Lung (tissue), 12 donors: Measurements from ENCODE around the gene HPS6. TPM values are rescaled to one million over a fixed set of nuclear protein-coding genes. Genes with fewer than 3 reads are reported as not detected.
"Not testable (repeated sequence)": the region's sequence is repeated elsewhere in the genome, so short reads cannot be mapped to it uniquely, and the experiment has no call there.

Source experiments
- ATAC-seq: fragments of 200-7000 bp; cut with Tn5 transposase; one replicate; pipeline ENCODE4 v1.9.1; 2020; ENCODE audit warnings: moderate number of reproducible peaks; ENCODE audit not compliant: insufficient read depth, low FRiP score
- DNase-seq, 3 donors: peaks; one replicate each; pipeline ENCODE4 v3.0.0-alpha.2; 2013 to 2017
- H3K27ac ChIP-seq, 2 donors: one replicate each; pipeline ENCODE4 v1.5.1; 2013; ENCODE audit warnings: mild to moderate bottlenecking in 2 of 2, moderate library complexity in 2 of 2, control low read depth in 1 of 2, inconsistent platforms in 1 of 2, low read depth in 1 of 2, low read length in 1 of 2
- H3K27me3 ChIP-seq, 3 donors: one replicate each; pipeline ENCODE4 v1.5.1; 2013; ENCODE audit warnings: low read length in 2 of 3; ENCODE audit not compliant: control insufficient read depth in 3 of 3, insufficient read depth in 3 of 3
- H3K36me3 ChIP-seq, 4 donors: one replicate each; pipeline ENCODE4 v1.5.1; 2013; ENCODE audit warnings: low read length in 4 of 4, mild to moderate bottlenecking in 1 of 4, moderate library complexity in 1 of 4; ENCODE audit not compliant: control insufficient read depth in 4 of 4, insufficient read depth in 4 of 4
- H3K4me1 ChIP-seq, 5 donors: one replicate each; pipeline ENCODE4 v1.5.1; 2013; ENCODE audit warnings: low read length in 5 of 5, mild to moderate bottlenecking in 2 of 5, moderate library complexity in 1 of 5; ENCODE audit not compliant: control insufficient read depth in 5 of 5, insufficient read depth in 5 of 5
- H3K4me3 ChIP-seq: one replicate; pipeline ENCODE4 v1.5.1; 2013; ENCODE audit warnings: mild to moderate bottlenecking, control low read depth, moderate library complexity
- H3K9ac ChIP-seq, 2 donors: one replicate each; pipeline ENCODE4 v1.5.1; 2013; ENCODE audit warnings: low read length in 2 of 2, control low read depth in 1 of 2; ENCODE audit not compliant: insufficient read depth in 1 of 2
- H3K9me3 ChIP-seq, 4 donors: one replicate each; pipeline ENCODE4 v1.5.1; 2013; ENCODE audit warnings: low read length in 3 of 4, mild to moderate bottlenecking in 1 of 4, moderate library complexity in 1 of 4; ENCODE audit not compliant: control insufficient read depth in 4 of 4, insufficient read depth in 3 of 4
- WGBS, 2 donors: extraction: QIAGEN DNeasy Blood & Tissue Kit; methylation state at CpG; one replicate each; pipeline ENCODE4 v1.1.7; 2013; 5-methylcytosine and 5-hydroxymethylcytosine counted together
- polyA plus RNA-seq, 2 donors: library from polyadenylated mRNA; stranded (reverse); fragments of 200-250 nt; gene quantifications; one replicate each; pipeline ENCODE4 v1.2.1, GENCODE V29; 2013
- total RNA-seq, 2 donors: library from RNA; depleted of rRNA in 1 of 2; stranded (reverse); fragments of >200 nt in 1 of 2; gene quantifications; one replicate each; pipeline ENCODE4 v1.2.1, GENCODE V29; 2014 to 2021
- TF ChIP-seq, protein P1 (sequence below): IDR thresholded peaks from 2 replicates; pipeline ENCODE4 v1.5.1; 2012; ENCODE audit warnings: mild to moderate bottlenecking; ENCODE audit errors: control extremely low read depth, extremely low read depth
- donor health status: control.
- donor health status: control.
- donor health status: Bipolar disorder and iron deficiency.
- donor health status: healthy.
- donor health status: DM: yes; HTN: yes; CAD: no.

Gene HPS6
- total and polyA plus RNA-seq, 4 donors: 10.8 to 28.2 (median 16.3) TPM

DNA sequence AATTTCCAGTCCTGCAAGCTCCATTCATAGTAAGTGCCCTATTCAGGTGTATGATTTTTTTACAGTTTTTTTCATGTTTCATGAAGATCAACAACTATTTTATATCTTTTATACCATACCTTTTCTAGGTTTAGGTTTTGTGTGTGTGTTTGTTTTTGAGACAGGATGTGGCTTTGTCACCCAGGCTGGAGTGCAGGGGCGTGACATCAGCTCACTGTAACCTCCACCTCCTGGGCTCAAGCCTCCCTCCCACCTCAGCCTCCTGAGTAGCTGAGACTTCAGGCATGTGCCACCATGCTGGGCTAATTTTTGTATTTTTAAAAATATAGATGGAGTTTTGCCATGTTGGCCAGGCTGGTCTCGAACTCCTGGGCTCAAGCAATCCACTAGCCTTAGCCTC is 44.2 kb upstream of the HPS6 start:
- 92% methylated on average over 2 of the region's 2 CpGs for WGBS, 2 donors
- H3K36me3 ChIP-seq: peaks cover 8 to 26% (median 19%) of the 10 kb centered on the region in 4 donors

DNA sequence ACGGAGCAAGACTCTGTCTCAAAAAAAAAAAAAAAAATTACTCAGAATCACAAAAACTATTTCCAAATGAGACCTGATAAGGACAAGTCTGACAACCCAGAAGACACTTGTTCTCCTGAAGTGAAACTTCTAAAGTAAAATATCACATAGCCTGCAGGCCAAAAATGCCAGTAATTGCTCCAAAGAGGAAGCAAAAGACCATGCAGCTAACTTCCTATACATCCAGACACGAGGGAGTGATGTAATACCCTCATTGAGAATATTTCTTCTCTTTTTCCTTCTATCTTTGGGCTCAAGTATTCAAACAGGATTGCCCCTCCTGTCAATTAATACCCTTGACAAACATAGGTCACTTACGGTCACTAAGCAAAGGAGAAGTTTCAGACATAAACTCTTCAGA is 40.4 kb upstream of the HPS6 start:
- DNase-seq: no peak
- no peak overlapping the region for H3K27ac ChIP-seq
- TF ChIP-seq, protein P1, sequence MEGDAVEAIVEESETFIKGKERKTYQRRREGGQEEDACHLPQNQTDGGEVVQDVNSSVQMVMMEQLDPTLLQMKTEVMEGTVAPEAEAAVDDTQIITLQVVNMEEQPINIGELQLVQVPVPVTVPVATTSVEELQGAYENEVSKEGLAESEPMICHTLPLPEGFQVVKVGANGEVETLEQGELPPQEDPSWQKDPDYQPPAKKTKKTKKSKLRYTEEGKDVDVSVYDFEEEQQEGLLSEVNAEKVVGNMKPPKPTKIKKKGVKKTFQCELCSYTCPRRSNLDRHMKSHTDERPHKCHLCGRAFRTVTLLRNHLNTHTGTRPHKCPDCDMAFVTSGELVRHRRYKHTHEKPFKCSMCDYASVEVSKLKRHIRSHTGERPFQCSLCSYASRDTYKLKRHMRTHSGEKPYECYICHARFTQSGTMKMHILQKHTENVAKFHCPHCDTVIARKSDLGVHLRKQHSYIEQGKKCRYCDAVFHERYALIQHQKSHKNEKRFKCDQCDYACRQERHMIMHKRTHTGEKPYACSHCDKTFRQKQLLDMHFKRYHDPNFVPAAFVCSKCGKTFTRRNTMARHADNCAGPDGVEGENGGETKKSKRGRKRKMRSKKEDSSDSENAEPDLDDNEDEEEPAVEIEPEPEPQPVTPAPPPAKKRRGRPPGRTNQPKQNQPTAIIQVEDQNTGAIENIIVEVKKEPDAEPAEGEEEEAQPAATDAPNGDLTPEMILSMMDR: no peak
- H3K4me3 ChIP-seq: no peak overlapping the region
- 43 to 62% methylated on average over 3 of the region's 3 CpGs for WGBS, 2 donors
- peaks cover 17 to 29% (median 23%) of the 10 kb centered on the region in 4 donors for H3K36me3 ChIP-seq
- no peaks in the 10 kb centered on the region for H3K4me1 ChIP-seq
- ATAC-seq: no peak
- H3K9me3 ChIP-seq: no peaks in the 10 kb centered on the region
- no peak overlapping the region for H3K9ac ChIP-seq
- H3K27me3 ChIP-seq: no peaks in the 10 kb centered on the region

More for the DNA sequence above, 44.2 kb upstream of the HPS6 start:
- H3K27me3 ChIP-seq: no peaks in the 10 kb centered on the region
- no peak overlapping the region for H3K9ac ChIP-seq
- H3K4me1 ChIP-seq: no peaks in the 10 kb centered on the region
- no peak overlapping the region for H3K4me3 ChIP-seq
- no peak overlapping the region for H3K27ac ChIP-seq
- no peaks in the 10 kb centered on the region for H3K9me3 ChIP-seq
- TF ChIP-seq, protein P1: no peak
- no peak for DNase-seq
- ATAC-seq: no peak

DNA sequence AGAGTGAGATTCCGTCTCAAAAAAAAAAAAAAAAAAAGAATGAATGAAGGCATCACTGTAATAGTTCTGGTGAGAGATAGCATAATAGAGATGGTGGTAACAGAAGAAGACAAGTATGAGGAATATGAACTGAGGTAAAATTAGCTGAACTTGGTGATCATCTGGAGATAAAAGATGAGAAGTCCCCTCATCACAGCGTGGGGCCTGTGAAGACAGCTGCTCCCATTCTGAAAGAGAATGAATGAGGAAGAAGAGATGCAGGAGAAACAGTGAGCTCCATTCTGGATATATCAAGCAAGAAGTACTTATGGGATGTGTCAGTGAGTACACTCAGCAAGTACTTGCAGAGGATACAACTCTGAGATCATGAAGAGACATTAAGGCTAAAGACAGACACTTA is 37.9 kb upstream of the HPS6 start:
- peaks cover 19 to 32% (median 23%) of the 10 kb centered on the region in 4 donors for H3K36me3 ChIP-seq
- DNase-seq (no peak), ATAC-seq (no peak)
- no peak overlapping the region for H3K27ac ChIP-seq
- H3K9ac ChIP-seq: no peak overlapping the region
- H3K4me1 ChIP-seq: no peaks in the 10 kb centered on the region
- no peaks in the 10 kb centered on the region for H3K9me3 ChIP-seq
- TF ChIP-seq, protein P1: no peak
- H3K4me3 ChIP-seq: no peak overlapping the region
- H3K27me3 ChIP-seq: no peaks in the 10 kb centered on the region
- WGBS, 2 donors: 98% methylated on average over 2 of the region's 2 CpGs

DNA sequence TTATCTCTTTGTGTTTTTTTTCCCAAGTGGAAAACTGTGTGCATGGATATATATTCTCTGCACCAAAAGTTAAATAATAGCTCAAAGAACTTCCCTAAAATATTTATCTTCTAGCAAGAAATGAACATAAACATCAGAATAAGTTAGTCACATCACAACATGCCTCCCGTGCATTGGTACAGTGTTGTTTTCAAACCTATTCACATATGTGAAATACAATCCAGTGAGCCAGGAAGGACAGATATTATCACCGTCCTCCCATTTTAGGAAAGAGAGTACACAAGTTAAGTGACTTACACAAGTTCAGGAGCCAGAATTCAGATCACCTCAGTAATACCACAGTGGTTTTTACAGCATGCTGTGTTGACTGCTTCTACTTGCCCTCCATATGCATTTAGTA is 31.4 kb upstream of the HPS6 start:
- ATAC-seq (no peak), DNase-seq (no peak)
- H3K9me3 ChIP-seq: no peaks in the 10 kb centered on the region
- H3K9ac ChIP-seq: no peak overlapping the region
- TF ChIP-seq, protein P1: no peak
- no peaks in the 10 kb centered on the region for H3K4me1 ChIP-seq
- H3K27ac ChIP-seq: no peak overlapping the region
- no peak overlapping the region for H3K4me3 ChIP-seq
- H3K27me3 ChIP-seq: no peaks in the 10 kb centered on the region
- 93% methylated on average over 2 of the region's 2 CpGs for WGBS, 2 donors
- peaks cover 6 to 35% (median 22%) of the 10 kb centered on the region in 4 donors for H3K36me3 ChIP-seq

DNA sequence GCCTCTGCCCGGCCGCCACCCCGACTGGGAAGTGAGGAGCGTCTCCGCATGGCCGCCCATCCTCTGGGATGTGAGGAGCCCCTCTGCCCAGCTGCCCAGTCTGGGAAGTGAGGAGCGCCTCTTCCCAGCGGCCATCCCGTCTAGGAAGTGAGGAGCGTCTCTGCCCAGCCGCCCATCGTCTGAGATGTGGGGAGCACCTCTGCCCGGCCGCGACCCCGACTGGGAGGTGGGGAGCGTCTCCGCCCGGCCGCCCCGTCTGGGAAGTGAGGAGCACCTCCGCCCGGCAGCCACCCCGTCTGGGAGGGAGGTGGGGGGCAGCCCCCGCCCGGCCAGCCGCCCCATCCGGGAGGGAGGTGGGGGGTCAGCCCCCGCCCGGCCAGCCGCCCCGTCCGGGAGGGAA is 29.3 kb upstream of the HPS6 start:
- H3K9me3 ChIP-seq, H3K27me3 ChIP-seq, H3K27ac ChIP-seq, ATAC-seq, H3K9ac ChIP-seq, DNase-seq, H3K4me3 ChIP-seq, H3K4me1 ChIP-seq: not testable (repeated sequence)
- WGBS, 2 donors: 98% methylated on average over 27 to 33 of the region's 33 CpGs
- peaks cover 6 to 33% (median 16%) of the 10 kb centered on the region in 4 donors for H3K36me3 ChIP-seq
